Central memory CD4-positive, alpha-beta T cell (primary cell): ENCODE data around the gene HGF.
"Not testable (repeated sequence)": the region's sequence is repeated elsewhere in the genome, so short reads cannot be mapped to it uniquely, and the experiment has no call there.

Experiments
- DNase-seq: peaks from one replicate; pipeline ENCODE4 v3.0.0; 2022
- total RNA-seq, 3 experiments: gene quantifications; one replicate each; lab custom pipeline; 2026; lab: John Stamatoyannopoulos, UW

HGF gene
- 0 reads per million in 3 experiments for total RNA-seq

DNA sequence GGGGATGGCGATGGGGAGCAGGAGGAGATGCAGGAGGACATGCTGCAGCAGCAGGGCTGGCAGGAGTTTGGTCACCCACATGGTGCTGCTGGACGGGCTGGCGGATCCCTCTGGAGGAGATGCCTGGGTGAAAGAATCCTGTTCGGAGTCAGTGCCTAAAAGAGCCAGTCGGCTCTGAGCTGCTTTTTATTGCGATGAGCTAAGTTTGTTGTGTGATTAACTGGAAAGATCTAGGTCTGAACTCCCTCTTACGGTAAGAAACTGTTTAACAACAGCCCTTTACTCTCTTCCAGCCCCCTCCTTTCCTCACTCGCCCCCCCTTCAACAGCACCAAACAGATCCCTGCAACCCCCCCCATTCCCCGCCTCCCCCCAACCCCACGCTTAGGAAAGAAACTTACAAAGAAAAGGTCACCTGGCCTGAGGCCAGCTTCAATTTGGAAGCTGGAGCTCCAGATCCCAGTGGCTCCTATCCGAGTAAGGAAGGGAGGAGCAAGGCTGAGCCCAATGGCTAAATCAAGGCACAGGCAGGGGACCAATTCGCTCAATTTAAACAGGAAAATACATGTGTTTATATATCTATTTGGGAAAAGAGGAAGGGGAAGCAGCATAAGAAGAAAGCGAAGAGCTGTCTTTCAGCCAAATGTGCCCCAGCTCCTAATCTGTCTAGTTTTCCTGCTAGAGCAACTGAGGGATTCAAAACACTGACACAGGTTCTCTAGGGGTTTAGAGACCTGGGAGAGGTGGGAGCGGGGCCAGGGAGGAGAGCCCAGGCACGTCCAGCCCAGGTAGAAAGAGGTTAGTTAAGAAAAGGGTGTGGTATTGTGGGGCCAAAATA, at the start of gene HGF:
TSS of gene HGF (minus strand) at position 157 of the 837 bp plus-strand sequence. CDS start at position 81, 76 bp downstream.
- no peak for DNase-seq

DNA sequence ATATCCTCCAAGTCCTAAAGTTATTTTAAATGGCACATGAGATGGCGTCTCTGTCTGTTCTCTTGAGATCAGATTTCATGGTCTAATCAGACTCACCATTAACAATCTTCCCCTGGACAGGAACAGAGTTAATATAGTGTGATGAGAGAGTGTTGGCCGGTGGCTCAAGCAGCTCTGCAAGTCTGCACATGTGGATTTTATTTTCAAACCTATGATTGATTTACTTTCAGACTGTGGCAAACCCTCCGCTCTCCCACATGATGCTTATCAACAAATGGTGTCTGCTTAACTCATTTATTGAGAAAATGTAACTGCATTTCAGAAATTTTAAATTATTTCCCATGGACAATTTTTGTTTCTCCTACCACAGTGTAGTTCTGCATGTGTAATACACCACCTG, 46.5 kb upstream of the HGF start:
- no peak for DNase-seq

GRCh38 chr7:81812866-81813476, 43.1 kb upstream of the HGF start:
- not testable (repeated sequence) for DNase-seq

DNA sequence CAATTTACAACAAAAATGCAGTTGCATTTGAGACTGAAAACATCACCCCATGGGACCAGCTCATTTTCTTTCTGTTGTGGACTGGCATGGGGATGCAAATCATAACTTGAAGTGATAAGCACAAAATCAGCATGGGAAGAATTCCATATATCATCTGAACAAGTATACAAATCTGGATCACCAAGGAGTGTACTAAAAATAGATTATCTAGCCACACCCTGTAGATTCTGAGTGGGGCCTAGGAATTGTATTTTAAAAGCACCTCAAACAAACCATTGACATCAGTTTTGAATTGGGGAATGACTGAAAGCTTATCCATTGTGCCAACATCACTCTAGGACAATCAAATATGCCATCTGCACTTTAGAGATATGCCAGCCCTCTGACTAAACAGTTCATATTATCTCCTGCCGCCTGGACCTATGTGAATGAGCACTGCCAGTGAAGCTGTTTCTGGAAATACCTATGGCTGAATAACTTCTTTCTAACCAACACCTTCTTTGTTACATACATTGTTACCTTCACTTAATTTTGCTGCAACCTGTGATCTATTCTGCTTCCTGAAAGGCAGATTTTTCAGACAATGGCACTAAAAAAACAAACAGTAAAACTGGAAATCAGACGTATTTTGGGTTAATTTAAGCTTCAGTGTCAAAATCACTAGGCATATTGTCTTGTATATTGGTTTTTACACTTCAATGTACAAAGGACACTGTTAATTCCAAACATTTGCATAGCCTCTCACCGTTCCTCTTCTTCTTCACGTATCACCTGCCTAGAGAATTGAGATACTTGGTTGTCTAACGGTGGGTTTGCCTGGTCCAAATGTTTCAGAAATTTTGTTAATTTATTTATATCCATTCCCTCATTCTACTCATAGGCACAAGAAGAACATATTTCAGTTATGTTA, 42.4 kb upstream of the HGF start:
- no peak for DNase-seq

GRCh38 chr7:81810476-81811155, 40.8 kb upstream of the HGF start:
- DNase-seq = no peak

GRCh38 chr7:81808310-81808709, 38.5 kb upstream of the HGF start:
- DNase-seq = not testable (repeated sequence)

GRCh38 chr7:81803267-81803666, 33.4 kb upstream of the HGF start:
- no peak for DNase-seq

DNA sequence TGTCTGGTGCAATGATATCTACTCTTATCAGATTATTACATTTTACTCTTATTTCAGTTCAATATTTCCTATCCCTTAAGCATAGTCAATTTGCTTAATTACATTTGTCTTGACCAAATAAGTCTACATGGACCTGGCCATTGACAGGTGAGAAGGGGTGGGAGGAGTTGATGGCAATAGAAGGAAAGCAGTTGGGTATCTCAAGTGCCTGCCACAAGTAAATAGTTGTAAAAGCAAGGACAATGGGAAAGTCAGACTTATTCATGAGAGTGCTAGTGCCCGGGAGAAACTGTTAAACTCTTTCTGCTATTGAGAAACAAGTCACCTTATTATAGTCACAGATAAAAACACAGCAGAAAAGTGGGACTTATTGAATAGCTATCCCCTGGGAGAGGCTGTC, 32.4 kb upstream of the HGF start:
- no peak for DNase-seq

DNA sequence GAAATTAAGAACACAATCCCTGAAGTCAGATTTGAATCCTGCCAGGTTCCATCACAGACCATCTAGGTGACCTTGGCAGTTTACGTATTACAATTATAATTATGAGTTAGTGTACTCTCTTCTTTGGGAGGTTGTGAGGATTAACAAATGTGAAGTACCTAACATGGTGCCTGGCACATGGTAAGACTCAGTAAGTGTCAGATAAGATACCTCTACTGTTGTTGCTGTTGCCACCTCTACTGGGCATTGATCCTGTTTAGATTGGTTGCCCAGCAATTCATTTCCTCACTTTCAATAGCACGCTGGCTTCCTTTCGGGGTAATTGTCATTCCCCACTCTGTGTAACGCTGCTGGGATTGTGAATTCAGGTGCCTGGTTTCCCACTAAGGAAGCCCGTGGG, 31.7 kb upstream of the HGF start:
- no peak for DNase-seq

DNA sequence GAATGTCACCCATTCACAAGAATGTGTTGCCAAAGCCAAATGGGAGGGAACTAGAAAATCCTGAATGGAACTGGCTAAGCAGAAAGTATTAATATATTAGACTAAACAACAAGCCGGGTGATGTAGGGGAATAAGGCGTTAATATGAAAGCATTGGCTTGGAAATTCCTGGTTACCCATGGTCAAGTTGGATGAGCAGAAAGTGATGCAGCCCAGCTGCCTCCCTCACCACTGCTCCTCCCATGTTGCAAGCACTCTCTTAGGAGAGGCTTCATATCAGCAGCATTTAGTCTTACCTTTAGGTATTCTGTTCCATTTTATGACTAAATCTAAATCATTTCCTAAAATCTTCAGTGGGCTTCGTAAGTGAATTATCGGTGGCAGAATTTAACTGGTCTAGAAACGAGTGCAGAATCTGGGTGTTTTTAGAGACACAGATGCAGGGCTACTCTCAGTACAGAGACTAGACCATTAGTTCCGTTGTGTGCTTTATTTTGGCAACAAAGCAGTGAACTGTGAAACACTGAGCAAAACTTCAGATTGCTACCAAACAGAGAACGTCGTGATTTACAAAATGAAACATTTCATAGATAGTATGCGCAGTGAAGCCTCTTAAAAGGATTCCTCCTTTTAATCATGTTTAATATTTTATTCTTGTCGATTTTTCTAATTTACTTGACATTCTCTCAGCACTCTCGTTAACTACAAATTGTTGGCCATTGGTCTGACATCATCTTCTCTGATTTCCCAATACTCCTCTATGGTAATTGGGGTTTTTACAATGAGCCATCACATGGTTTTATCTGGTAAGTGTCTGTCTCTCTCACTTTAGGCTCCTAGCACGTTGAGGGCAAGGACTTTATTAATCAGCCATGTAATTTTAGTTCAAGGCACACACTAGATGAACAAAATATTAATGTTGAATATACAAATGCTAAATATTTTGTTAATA, 22.0 kb upstream of the HGF start:
- no peak for DNase-seq

GRCh38 chr7:81790686-81791085, 20.8 kb upstream of the HGF start:
- DNase-seq = no peak

DNA sequence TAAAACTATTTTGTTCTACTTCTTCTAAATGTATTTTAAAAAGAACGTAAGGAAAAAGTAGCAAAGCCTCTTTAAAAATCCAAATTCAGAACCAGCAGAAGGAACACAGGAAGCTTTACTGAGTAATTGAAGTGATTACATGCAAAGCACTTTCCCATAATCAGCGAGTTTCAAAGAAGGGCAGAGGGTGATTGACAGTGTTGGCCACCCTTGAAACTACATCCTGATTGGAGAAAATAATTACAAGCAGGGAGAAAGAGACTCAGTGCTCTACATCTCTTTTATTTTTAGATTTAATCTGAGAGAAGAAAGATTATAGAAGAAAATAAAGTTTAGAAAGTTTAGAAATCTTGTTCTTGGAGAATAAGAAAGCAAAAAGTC, 20.3 kb upstream of the HGF start:
- no peak for DNase-seq

- DNase-seq = no peak
Observed at GRCh38 chr7:81789406-81790119, 19.7 kb upstream of the HGF start.

DNA sequence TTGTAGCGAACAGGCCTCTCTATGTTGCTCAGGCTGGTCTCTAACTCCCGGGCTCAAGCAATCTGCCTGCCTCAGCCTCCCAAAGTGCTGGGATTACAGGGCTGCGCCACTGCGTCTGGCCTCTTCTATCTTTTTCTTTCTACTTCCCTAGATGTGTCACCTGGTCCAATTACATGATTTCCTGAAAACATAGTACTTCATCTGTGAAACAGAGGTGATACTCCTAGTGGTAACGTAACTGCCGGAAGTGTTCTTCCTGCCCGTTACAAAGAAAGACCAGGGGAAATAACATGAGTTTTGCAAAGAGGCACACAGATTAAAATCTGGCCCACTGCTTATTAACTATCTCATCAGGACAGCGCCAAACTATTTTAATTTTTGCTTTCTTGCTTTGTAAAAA, 18.4 kb upstream of the HGF start:
- no peak for DNase-seq

- DNase-seq = no peak
Observed at GRCh38 chr7:81783818-81784217, 14.0 kb upstream of the HGF start.

GRCh38 chr7:81780914-81781693, 11.3 kb upstream of the HGF start:
- DNase-seq = no peak

DNA sequence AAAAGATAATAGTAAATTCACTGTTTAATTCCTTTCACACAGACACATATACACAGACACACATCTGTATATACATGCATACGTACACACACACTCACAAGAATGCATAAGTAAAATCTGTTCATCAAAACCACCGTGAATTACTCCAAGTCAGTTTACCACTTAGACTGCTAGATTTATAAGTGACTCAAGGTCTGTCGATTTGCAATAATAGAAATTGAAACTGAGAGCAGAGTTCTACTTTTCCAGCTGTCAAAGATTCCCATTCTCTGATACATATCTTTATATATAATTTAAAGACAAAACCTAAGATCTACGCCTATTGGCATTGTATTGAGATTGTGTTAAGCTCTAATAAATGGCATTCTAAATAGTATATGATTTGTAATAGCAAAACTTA, 9.9 kb upstream of the HGF start:
- no peak for DNase-seq

DNA sequence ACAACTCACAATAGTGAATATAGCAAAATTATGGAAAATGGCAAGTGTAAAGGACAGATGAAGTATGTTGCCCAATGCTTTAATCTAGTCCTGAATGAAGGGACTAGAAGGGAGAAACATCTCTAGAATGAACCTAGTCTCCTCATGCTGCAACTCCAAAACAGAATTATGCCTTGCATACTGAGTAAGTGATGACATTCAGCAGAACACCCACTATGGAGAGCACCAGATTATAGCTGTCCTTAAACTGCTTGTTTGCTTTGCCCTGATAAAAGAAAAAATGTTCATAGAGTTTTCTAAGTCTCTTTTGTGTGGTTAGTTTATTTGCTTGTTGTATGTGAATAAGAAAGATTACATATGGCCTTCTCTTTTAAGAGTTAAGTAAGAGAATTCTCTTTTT, 7.8 kb upstream of the HGF start:
- DNase-seq = no peak

- DNase-seq = no peak
Observed at GRCh38 chr7:81776948-81777630, 7.2 kb upstream of the HGF start.
